ENCODE data around the gene CENPP. TPM values are rescaled to one million over a fixed set of nuclear protein-coding genes. Genes with fewer than 3 reads are reported as not detected.

CENPP gene
- total RNA-seq, 4 donors from 2014 or later: 0.37 to 7.1 (median 3.2) TPM

GRCh38 chr9:92463984-92464383, 138.2 kb downstream of the CENPP start:
- WGBS, 2 donors (ENCODE audit: low coverage in 1 of 2): 64 to 71% methylated on average over 3 of the region's 3 CpGs
- H3K27me3 ChIP-seq: no peaks in the 10 kb centered on the region
- intact Hi-C loops (cut with DNase I; ENCODE audit: low total_unique reads): no loop called here

GRCh38 chr9:92467041-92467440, 141.3 kb downstream of the CENPP start:
- Histone ChIP-seq H3K27ac (no peak overlapping the region), H3K4me1 (peaks cover 0 to 6% (median 0%) of the 10 kb centered on the region in 4 donors), H3K9me3 (no peaks in the 10 kb centered on the region), H3K36me3 (no peaks in the 10 kb centered on the region), H3K4me3 (no peak overlapping the region), H3K27me3 (no peaks in the 10 kb centered on the region)
- WGBS, 2 donors (ENCODE audit: low coverage in 1 of 2): 100% methylated on average over 1 of the region's 1 CpG
- no peak for TF ChIP-seq CTCF (IDR thresholded peaks at IDR 0.05)
- TF ChIP-seq POLR2AphosphoS5 (IDR thresholded peaks at IDR 0.05): no peak
- TF ChIP-seq POLR2A (IDR thresholded peaks at IDR 0.05): no peak
- no peak for TF ChIP-seq EP300 (IDR thresholded peaks at IDR 0.05; ENCODE audit: low read depth)
- in situ Hi-C loops (cut with MboI; ENCODE audit: low pct_ligation_motif_present in 1 of 4, low pct_unique_long_range_greater_than_20kb in 1 of 4, low sequenced_read_pairs in 3 of 4): no loop called here
- intact Hi-C loops (cut with DNase I; ENCODE audit: low total_unique reads): no loop called here
- no peak for DNase-seq

More at GRCh38 chr9:92463984-92464383, 138.2 kb downstream of the CENPP start:
- H3K4me3 ChIP-seq: no peak overlapping the region
- TF ChIP-seq POLR2AphosphoS5 (IDR thresholded peaks at IDR 0.05) (peak in 2 of 3 donors; percentile 52 to 59), EP300 (IDR thresholded peaks at IDR 0.05; ENCODE audit: low read depth) (no peak)
- no peaks in the 10 kb centered on the region for H3K9me3 ChIP-seq
- H3K27ac ChIP-seq: peak overlapping the region; percentile 48 to 74 (median 73)
- no peaks in the 10 kb centered on the region for H3K36me3 ChIP-seq
- peaks cover 0 to 6% (median 0%) of the 10 kb centered on the region in 4 donors for H3K4me1 ChIP-seq
- no peak for DNase-seq
- in situ Hi-C loops (cut with MboI; ENCODE audit: low pct_ligation_motif_present in 1 of 4, low pct_unique_long_range_greater_than_20kb in 1 of 4, low sequenced_read_pairs in 3 of 4): no loop called here

- DNase-seq: no peak
- no peak overlapping the region for H3K4me3 ChIP-seq
- no peaks in the 10 kb centered on the region for H3K36me3 ChIP-seq
- in situ Hi-C loops (cut with MboI; ENCODE audit: low pct_ligation_motif_present in 1 of 4, low pct_unique_long_range_greater_than_20kb in 1 of 4, low sequenced_read_pairs in 3 of 4) (no loop called here), intact Hi-C loops (cut with DNase I; ENCODE audit: low total_unique reads) (no loop called here)
- no peaks in the 10 kb centered on the region for H3K27me3 ChIP-seq
- TF ChIP-seq EP300 (IDR thresholded peaks at IDR 0.05; ENCODE audit: low read depth) (no peak), POLR2AphosphoS5 (IDR thresholded peaks at IDR 0.05) (no peak), CTCF (IDR thresholded peaks at IDR 0.05) (no peak), POLR2A (IDR thresholded peaks at IDR 0.05) (no peak)
- no peaks in the 10 kb centered on the region for H3K9me3 ChIP-seq
- peaks cover 0 to 6% (median 0%) of the 10 kb centered on the region in 4 donors for H3K4me1 ChIP-seq
- 85 to 89% methylated on average over 2 of the region's 2 CpGs for WGBS, 2 donors (ENCODE audit: low coverage in 1 of 2)
- H3K27ac ChIP-seq: no peak overlapping the region
Measured at GRCh38 chr9:92467511-92467910, 141.8 kb downstream of the CENPP start.

- no peak for DNase-seq
- peaks cover 0 to 6% (median 0%) of the 10 kb centered on the region in 4 donors for H3K4me1 ChIP-seq
- H3K36me3 ChIP-seq: no peaks in the 10 kb centered on the region
- 91 to 100% methylated on average over 2 of the region's 2 CpGs for WGBS, 2 donors (ENCODE audit: low coverage in 1 of 2)
- no peak overlapping the region for H3K27ac ChIP-seq
- TF ChIP-seq POLR2A (IDR thresholded peaks at IDR 0.05) (no peak), CTCF (IDR thresholded peaks at IDR 0.05) (no peak), EP300 (IDR thresholded peaks at IDR 0.05; ENCODE audit: low read depth) (no peak), POLR2AphosphoS5 (IDR thresholded peaks at IDR 0.05) (no peak)
- H3K9me3 ChIP-seq: no peaks in the 10 kb centered on the region
- no peaks in the 10 kb centered on the region for H3K27me3 ChIP-seq
- in situ Hi-C loops (cut with MboI; ENCODE audit: low pct_ligation_motif_present in 1 of 4, low pct_unique_long_range_greater_than_20kb in 1 of 4, low sequenced_read_pairs in 3 of 4): no loop called here
- intact Hi-C loops (cut with DNase I; ENCODE audit: low total_unique reads): no loop called here
- H3K4me3 ChIP-seq: no peak overlapping the region
Measured at GRCh38 chr9:92468206-92468605, 142.5 kb downstream of the CENPP start.

- in situ Hi-C loops (cut with MboI; ENCODE audit: low pct_ligation_motif_present in 1 of 4, low pct_unique_long_range_greater_than_20kb in 1 of 4, low sequenced_read_pairs in 3 of 4): no loop called here
- H3K36me3 ChIP-seq: no peaks in the 10 kb centered on the region
- no peak overlapping the region for H3K27ac ChIP-seq
- no peak overlapping the region for H3K4me3 ChIP-seq
- no peak for DNase-seq
- TF ChIP-seq POLR2A (IDR thresholded peaks at IDR 0.05) (no peak), EP300 (IDR thresholded peaks at IDR 0.05; ENCODE audit: low read depth) (no peak), CTCF (IDR thresholded peaks at IDR 0.05) (no peak), POLR2AphosphoS5 (IDR thresholded peaks at IDR 0.05) (no peak)
- intact Hi-C loops (cut with DNase I; ENCODE audit: low total_unique reads): no loop called here
- H3K4me1 ChIP-seq: peaks cover 0 to 8% (median 0%) of the 10 kb centered on the region in 4 donors
- H3K27me3 ChIP-seq: no peaks in the 10 kb centered on the region
- 92 to 94% methylated on average over 3 of the region's 3 CpGs for WGBS, 2 donors (ENCODE audit: low coverage in 1 of 2)
- no peaks in the 10 kb centered on the region for H3K9me3 ChIP-seq
Measured at GRCh38 chr9:92474587-92474986, 148.8 kb downstream of the CENPP start.

Data from transverse colon (tissue), 4 donors.